ENCODE measurements around the gene ZNF324. TPM values are rescaled to one million over a fixed set of nuclear protein-coding genes. Genes with fewer than 3 reads are reported as not detected.

ZNF324 gene
- polyA plus RNA-seq, 3 donors: 8.9 to 9.3 (median 9.0) TPM

- DNase-seq (ENCODE audit: low read depth in 3 of 3, low spot score in 2 of 3): peak in 2 of 3 donors; percentile 86 to 92
Measured at GRCh38 chr19:58519355-58520256, 52.7 kb downstream of the ZNF324 start, which contains the start of gene ZBTB45. Gene ZBTB45 (minus strand): TSS chr19:58519810. CDS start chr19:58517673, 2,137 bp downstream.

GRCh38 chr19:58520257-58520599, 53.3 kb downstream of the ZNF324 start:
- no peak for DNase-seq (ENCODE audit: low read depth in 3 of 3, low spot score in 2 of 3)

DNA sequence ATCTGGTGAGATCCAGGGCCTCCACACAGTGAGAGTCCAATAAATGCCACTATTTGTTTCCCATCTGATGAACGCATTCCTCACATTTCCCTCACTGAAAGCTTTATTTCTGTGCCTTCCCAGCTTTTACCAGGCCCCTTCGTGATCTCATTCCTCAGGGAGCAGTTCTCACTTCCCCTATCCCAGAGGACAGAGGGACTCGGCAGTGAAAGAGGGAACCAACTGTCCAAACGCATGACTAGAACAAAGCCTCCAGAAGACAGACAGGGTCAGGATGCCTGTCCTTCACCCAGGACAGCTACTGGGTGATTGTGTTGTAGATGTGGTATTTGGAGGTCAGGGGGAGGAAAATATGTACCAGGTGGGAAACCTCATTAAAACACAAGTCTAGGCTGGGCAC, 54.8 kb downstream of the ZNF324 start:
- DNase-seq (ENCODE audit: low read depth in 3 of 3, low spot score in 2 of 3): no peak

DNA sequence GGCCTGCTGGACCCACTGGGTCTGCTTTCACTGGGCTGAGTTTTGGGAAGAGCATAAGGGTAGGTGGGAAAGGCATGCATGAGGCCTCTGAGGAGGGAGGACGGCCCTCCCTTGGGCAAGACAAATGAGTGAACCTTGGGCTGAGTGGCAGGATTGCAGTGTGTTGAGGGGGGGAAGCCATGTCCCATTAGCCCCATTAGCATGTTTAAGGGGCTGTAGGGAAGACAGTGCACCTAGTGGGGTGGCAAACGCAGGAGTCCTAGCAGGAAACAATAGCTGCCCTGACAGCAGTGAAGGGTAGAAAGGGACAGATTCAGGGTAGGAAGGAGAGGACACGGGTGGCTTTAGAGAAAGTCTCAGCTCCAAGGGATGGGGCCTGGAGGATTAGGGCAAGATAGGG, 55.8 kb downstream of the ZNF324 start:
- DNase-seq (ENCODE audit: low read depth in 3 of 3, low spot score in 2 of 3): no peak

Other genes with a start within 250 kb of the ZNF324 start
- 10 to 100 TPM; 28.3 to 37.8 (median 33.8) TPM for gene ZNF544, start 238.2 kb upstream of the ZNF324 start, polyA plus RNA-seq (ENCODE audit: insufficient read length in 3 of 3)
- 1 to 10 TPM; 6.1 to 6.6 (median 6.5) TPM for gene ZNF8, start 188.1 kb upstream of the ZNF324 start, polyA plus RNA-seq (ENCODE audit: insufficient read length in 3 of 3)
- 10 to 100 TPM; 44.8 to 53.6 (median 49.3) TPM for gene ERVK3-1, start 161.7 kb upstream of the ZNF324 start, polyA plus RNA-seq (ENCODE audit: insufficient read length in 3 of 3)
- 1 to 10 TPM; 3.4 to 4.0 (median 3.5) TPM for gene ZSCAN22, start 140.1 kb upstream of the ZNF324 start, polyA plus RNA-seq (ENCODE audit: insufficient read length in 3 of 3)
- gene A1BG, start 113.6 kb upstream of the ZNF324 start, polyA plus RNA-seq (ENCODE audit: insufficient read length in 3 of 3): under 1 TPM; 0.60 to 0.79 (median 0.76) TPM
- gene ZNF497, start 104.3 kb upstream of the ZNF324 start, polyA plus RNA-seq (ENCODE audit: insufficient read length in 3 of 3): 1 to 10 TPM; 3.3 to 3.9 (median 3.5) TPM
- gene ZNF837, start 86.0 kb upstream of the ZNF324 start, polyA plus RNA-seq (ENCODE audit: insufficient read length in 3 of 3): 1 to 10 TPM; 2.2 to 3.0 (median 2.6) TPM
- gene RPS5, start 79.8 kb upstream of the ZNF324 start, polyA plus RNA-seq (ENCODE audit: insufficient read length in 3 of 3): 100 to 1,000 TPM; 846 to 997 (median 995) TPM
- gene RNF225, start 71.4 kb upstream of the ZNF324 start, polyA plus RNA-seq (ENCODE audit: insufficient read length in 3 of 3): not detected
- gene ZNF584, start 58.4 kb upstream of the ZNF324 start, polyA plus RNA-seq (ENCODE audit: insufficient read length in 3 of 3): 10 to 100 TPM; 13.7 to 16.5 (median 14.3) TPM
- gene ZNF132, start 26.9 kb upstream of the ZNF324 start, polyA plus RNA-seq (ENCODE audit: insufficient read length in 3 of 3): 10 to 100 TPM; 14.7 to 16.8 (median 16.6) TPM
- gene ZNF324B, start 15.5 kb upstream of the ZNF324 start, polyA plus RNA-seq (ENCODE audit: insufficient read length in 3 of 3): 1 to 10 TPM; 5.0 to 5.5 (median 5.3) TPM
- 10 to 100 TPM; 12.4 to 14.3 (median 12.6) TPM for gene ZNF446, start 9.3 kb downstream of the ZNF324 start, polyA plus RNA-seq (ENCODE audit: insufficient read length in 3 of 3)
- 1 to 10 TPM; 8.0 to 9.9 (median 9.7) TPM for gene SLC27A5, start 44.9 kb downstream of the ZNF324 start, polyA plus RNA-seq (ENCODE audit: insufficient read length in 3 of 3)
- 10 to 100 TPM in 1 of 3 donors, 1 to 10 TPM in 2; 7.8 to 10.5 (median 10.0) TPM for gene ZBTB45, start 52.7 kb downstream of the ZNF324 start, polyA plus RNA-seq (ENCODE audit: insufficient read length in 3 of 3)
- gene TRIM28, start 77.0 kb downstream of the ZNF324 start, polyA plus RNA-seq (ENCODE audit: insufficient read length in 3 of 3): 100 to 1,000 TPM; 682 to 734 (median 690) TPM
- 100 to 1,000 TPM; 124 to 134 (median 127) TPM for gene CHMP2A, start 88.0 kb downstream of the ZNF324 start, polyA plus RNA-seq (ENCODE audit: insufficient read length in 3 of 3)
- gene UBE2M, start 91.5 kb downstream of the ZNF324 start, polyA plus RNA-seq (ENCODE audit: insufficient read length in 3 of 3): 10 to 100 TPM; 79.4 to 99.8 (median 86.5) TPM
- 10 to 100 TPM; 20.9 to 22.9 (median 21.3) TPM for gene MZF1, start 106.3 kb downstream of the ZNF324 start, polyA plus RNA-seq (ENCODE audit: insufficient read length in 3 of 3)

All from right renal cortex interstitium (tissue), 3 donors.